Measurements from ENCODE around the gene OR10P1.

- TF ChIP-seq, protein P1, sequence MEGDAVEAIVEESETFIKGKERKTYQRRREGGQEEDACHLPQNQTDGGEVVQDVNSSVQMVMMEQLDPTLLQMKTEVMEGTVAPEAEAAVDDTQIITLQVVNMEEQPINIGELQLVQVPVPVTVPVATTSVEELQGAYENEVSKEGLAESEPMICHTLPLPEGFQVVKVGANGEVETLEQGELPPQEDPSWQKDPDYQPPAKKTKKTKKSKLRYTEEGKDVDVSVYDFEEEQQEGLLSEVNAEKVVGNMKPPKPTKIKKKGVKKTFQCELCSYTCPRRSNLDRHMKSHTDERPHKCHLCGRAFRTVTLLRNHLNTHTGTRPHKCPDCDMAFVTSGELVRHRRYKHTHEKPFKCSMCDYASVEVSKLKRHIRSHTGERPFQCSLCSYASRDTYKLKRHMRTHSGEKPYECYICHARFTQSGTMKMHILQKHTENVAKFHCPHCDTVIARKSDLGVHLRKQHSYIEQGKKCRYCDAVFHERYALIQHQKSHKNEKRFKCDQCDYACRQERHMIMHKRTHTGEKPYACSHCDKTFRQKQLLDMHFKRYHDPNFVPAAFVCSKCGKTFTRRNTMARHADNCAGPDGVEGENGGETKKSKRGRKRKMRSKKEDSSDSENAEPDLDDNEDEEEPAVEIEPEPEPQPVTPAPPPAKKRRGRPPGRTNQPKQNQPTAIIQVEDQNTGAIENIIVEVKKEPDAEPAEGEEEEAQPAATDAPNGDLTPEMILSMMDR (IDR thresholded peaks at IDR 0.05) = no peak
- TF ChIP-seq EZH2phosphoT487 (IDR thresholded peaks at IDR 0.05) = no peak
These were observed 33.6 kb downstream of the OR10P1 start for GRCh38 chr12:55670276-55670675.
